Peyer's patch (tissue), 4 donors: Measurements from ENCODE around the gene PFDN2. TPM values are rescaled to one million over a fixed set of nuclear protein-coding genes. Genes with fewer than 3 reads are reported as not detected.

Experiments
- DNase-seq, 3 donors: peaks; one replicate each; pipeline ENCODE4 v3.0.0-alpha.2; 2017 to 2019
- H3K27ac ChIP-seq, 4 donors: fragments of 200-600 bp; sonication (generic); one replicate each; pipeline ENCODE4 v1.5.1; 2016 to 2019
- H3K27me3 ChIP-seq, 2 donors: fragments of 200-600 bp; sonication (generic); one replicate each; pipeline ENCODE4 v1.5.1; 2019
- H3K36me3 ChIP-seq, 3 donors: fragments of 200-600 bp; sonication (generic); one replicate each; pipeline ENCODE4 v1.5.1; 2016 to 2019
- H3K4me1 ChIP-seq, 4 donors: fragments of 200-600 bp; sonication (generic); one replicate each; pipeline ENCODE4 v1.5.1; 2016 to 2019
- H3K4me3 ChIP-seq, 4 donors: fragments of 200-600 bp; sonication (generic); 1 replicate in 3 of 4; 2 replicates in 1 of 4; pipeline ENCODE4 v1.5.1; 2016 to 2019; ENCODE audit warnings: mild to moderate bottlenecking in 1 of 4
- H3K9me3 ChIP-seq, 4 donors: fragments of 200-600 bp; sonication (generic); one replicate each; pipeline ENCODE4 v1.5.1; 2016 to 2019; ENCODE audit warnings: mild to moderate bottlenecking in 1 of 4
- CTCF ChIP-seq, 6 experiments: fragments of 450-650 bp in 4 of 6; fragments of 200-600 bp in 2 of 6; sonication (generic) in 1 of 6; IDR thresholded peaks; one replicate each; pipeline ENCODE4 v1.5.1; 2017 to 2019; ENCODE audit warnings: antibody characterized with exemption in 6 of 6, mild to moderate bottlenecking in 3 of 6, moderate library complexity in 1 of 6
- POLR2A ChIP-seq, 2 donors: fragments of 450-650 bp; IDR thresholded peaks; one replicate each; pipeline ENCODE4 v1.5.1; 2017; ENCODE audit warnings: antibody characterized with exemption in 2 of 2, mild to moderate bottlenecking in 2 of 2, moderate library complexity in 2 of 2
- total RNA-seq, 4 donors: library from RNA; depleted of rRNA; stranded (reverse); fragments of >200 nt; gene quantifications; one replicate each; pipeline ENCODE4 v1.1.0, GENCODE V29; 2016

PFDN2 gene
- total RNA-seq: 10 to 100 TPM; 11.6 to 68.5 (median 15.2) TPM

- Histone ChIP-seq H3K4me1 (peaks cover 11 to 55% (median 17%) of the 10 kb centered on the region in 4 donors), H3K27ac (peak within 1 kb of the TSS; percentile 89 to 97 (median 93)), H3K27me3 (no peaks in the 10 kb centered on the region), H3K9me3 (no peaks in the 10 kb centered on the region), H3K36me3 (peaks cover 0 to 32% (median 0%) of the 10 kb centered on the region in 3 donors), H3K4me3 (peak within 1 kb of the TSS; percentile 65 to 83 (median 81))
- TF ChIP-seq POLR2A (IDR thresholded peaks at IDR 0.05) (peak; percentile 76 to 83), CTCF (IDR thresholded peaks at IDR 0.05) (peak in 1 of 6 experiments; percentile 6)
- DNase-seq: peak; percentile 82 to 93 (median 91)
Measured at GRCh38 chr1:161117759-161118581, at the start of gene PFDN2, which contains the start of gene NIT1. PFDN2 (minus strand) TSS chr1:161118037; CDS start chr1:161118026, 11 bp downstream. NIT1 (plus strand) TSS chr1:161118105; CDS start chr1:161118177, 72 bp downstream.

- no peaks in the 10 kb centered on the region for H3K9me3 ChIP-seq
- H3K4me1 ChIP-seq: peaks cover 0 to 30% (median 5%) of the 10 kb centered on the region in 4 donors
- no peaks in the 10 kb centered on the region for H3K27me3 ChIP-seq
- H3K27ac ChIP-seq: peak overlapping the region; percentile 70 to 89 (median 85)
- no peak for TF ChIP-seq POLR2A (IDR thresholded peaks at IDR 0.05)
- TF ChIP-seq CTCF (IDR thresholded peaks at IDR 0.05): no peak
- peaks cover 0 to 53% (median 0%) of the 10 kb centered on the region in 3 donors for H3K36me3 ChIP-seq
- peak overlapping the region; percentile 66 to 84 (median 74) for H3K4me3 ChIP-seq
- DNase-seq: no peak
Measured at GRCh38 chr1:161166669-161167548, 49.1 kb upstream of the PFDN2 start.

DNA sequence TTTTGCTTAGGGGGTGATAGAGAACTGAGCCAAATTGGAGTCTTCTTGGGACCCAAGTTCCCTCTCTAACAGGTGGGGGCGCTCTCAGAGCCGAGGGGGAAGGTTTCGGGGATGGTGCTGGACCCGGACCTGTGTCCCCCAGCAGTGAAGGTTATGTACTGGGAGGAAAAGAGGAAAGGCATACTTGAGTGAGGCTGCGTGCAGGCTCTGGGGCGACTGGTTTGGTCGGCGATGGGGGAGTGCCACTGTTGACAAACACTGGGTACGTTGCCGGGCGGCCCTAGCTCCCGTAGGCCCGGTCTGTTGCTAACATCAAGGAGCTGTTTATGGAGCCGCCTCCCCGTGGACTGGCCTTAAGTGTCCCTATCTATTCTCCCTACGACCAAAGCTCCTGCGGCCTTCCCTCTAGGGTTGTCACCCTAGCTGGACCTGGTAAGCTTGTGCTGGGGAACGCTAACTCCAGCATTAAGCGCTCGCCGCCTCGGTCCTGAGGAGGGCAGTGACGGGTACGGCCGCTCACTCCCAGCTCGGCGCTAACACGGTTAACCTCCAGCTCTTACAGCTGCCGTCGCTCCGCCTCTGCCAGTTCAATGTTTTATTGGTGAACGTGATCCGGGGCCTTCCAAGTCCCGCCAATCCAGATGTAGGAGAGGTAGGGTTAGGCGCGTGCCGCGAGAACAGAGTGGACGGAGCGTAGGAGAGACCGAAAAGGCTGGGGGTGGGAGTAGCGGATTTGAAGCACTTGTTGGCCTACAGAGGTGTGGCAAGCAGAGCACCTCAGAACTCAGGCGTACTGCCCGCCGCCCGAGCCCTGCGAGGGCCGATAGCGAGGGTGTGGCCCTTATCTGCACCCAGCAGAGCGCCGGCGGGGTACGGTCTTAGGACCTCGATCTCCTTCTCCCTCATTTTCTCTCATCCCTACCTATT lies 48.2 kb upstream of the PFDN2 start, which contains the start of gene PPOX:
Gene PPOX, plus strand, starts transcription at position 685 of the 927 bp plus-strand sequence. CDS start 422 bp downstream, outside the sequence.
- TF ChIP-seq POLR2A (IDR thresholded peaks at IDR 0.05) (peak; percentile 35 to 54), CTCF (IDR thresholded peaks at IDR 0.05) (peak in 5 of 6 experiments; percentile 30 to 50 (median 45))
- Histone ChIP-seq H3K9me3 (no peaks in the 10 kb centered on the region), H3K27me3 (no peaks in the 10 kb centered on the region), H3K4me3 (peak within 1 kb of the TSS; percentile 66 to 84 (median 74)), H3K4me1 (peaks cover 0 to 39% (median 8%) of the 10 kb centered on the region in 4 donors), H3K27ac (peak within 1 kb of the TSS; percentile 70 to 89 (median 85)), H3K36me3 (peaks cover 0 to 50% (median 0%) of the 10 kb centered on the region in 3 donors)
- DNase-seq: peak; percentile 95 to 98 (median 97)

- Histone ChIP-seq H3K36me3 (peaks cover 0 to 45% (median 0%) of the 10 kb centered on the region in 3 donors), H3K4me3 (peak overlapping the region; percentile 66 to 84 (median 74)), H3K27ac (peak overlapping the region; percentile 70 to 89 (median 85)), H3K9me3 (no peaks in the 10 kb centered on the region), H3K27me3 (no peaks in the 10 kb centered on the region), H3K4me1 (peaks cover 0 to 48% (median 10%) of the 10 kb centered on the region in 4 donors)
- DNase-seq: no peak
- TF ChIP-seq POLR2A (IDR thresholded peaks at IDR 0.05) (no peak), CTCF (IDR thresholded peaks at IDR 0.05) (no peak)
Measured at GRCh38 chr1:161164901-161165610, 47.2 kb upstream of the PFDN2 start.
